Fibroblast of skin of right biceps (primary cell): Measurements from ENCODE around the gene KMT2B.

Experiments
- DNase-seq: peaks from one replicate; pipeline ENCODE4 v3.0.0-alpha.2; 2013

KMT2B gene

DNA sequence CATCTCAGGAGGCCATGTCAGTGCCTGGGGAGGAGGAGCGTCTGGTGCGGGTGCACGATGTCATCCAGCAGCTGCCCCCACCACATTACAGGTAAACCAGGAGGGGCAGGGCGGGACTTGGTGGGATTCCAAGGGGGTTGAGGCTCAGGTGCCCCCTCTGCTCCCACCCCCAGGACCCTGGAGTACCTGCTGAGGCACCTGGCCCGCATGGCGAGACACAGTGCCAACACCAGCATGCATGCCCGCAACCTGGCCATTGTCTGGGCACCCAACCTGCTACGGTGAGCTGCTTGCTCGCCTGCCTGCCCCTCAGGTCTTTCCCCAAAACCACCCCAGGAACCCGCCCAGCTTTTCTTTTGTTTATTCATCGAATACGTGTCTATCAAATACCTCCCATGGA lies 64.8 kb downstream of the KMT2B start:
- DNase-seq, result no peak

DNA sequence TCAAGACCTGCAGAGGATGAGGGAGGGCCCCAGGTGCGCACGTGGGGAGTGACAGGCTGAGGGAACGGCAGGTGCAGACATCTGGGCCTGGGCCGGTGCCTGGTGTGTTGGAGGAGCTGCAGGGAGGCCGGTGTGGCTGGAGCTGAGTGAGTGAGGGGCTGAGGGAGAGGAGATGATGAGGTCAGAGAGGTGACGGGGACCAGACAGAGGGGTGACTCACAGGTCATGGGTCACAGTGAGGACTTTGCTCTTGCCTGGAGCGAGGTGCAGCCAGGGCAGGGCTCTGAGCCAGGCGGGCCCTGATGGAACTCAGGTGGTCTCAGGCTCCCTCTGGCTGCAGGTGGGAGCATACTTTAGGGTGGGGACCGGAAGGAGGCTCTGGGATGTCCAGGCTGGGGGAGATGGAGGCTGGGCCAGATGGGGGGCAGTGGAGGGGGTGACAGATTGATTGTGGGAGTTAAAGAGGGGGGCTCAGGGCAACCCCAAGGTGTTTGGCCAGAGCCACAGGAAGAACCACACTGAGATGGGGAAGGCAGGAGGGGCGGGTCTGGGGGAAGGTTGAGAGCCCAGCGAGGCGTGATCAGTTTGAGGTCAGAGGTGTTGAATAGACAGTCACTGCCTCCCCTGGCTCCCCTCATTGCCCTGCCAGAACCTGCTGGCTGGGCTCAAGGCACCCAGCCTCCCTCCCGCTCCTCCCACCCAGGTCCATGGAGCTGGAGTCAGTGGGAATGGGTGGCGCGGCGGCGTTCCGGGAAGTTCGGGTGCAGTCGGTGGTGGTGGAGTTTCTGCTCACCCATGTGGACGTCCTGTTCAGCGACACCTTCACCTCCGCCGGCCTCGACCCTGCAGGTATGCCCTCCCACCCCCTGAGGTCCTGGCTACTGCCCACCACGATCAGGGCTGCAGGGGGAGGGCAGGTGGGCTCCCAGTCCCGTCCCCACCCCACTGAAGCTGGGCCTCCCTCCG lies 65.9 kb downstream of the KMT2B start:
- DNase-seq, result no peak

DNA sequence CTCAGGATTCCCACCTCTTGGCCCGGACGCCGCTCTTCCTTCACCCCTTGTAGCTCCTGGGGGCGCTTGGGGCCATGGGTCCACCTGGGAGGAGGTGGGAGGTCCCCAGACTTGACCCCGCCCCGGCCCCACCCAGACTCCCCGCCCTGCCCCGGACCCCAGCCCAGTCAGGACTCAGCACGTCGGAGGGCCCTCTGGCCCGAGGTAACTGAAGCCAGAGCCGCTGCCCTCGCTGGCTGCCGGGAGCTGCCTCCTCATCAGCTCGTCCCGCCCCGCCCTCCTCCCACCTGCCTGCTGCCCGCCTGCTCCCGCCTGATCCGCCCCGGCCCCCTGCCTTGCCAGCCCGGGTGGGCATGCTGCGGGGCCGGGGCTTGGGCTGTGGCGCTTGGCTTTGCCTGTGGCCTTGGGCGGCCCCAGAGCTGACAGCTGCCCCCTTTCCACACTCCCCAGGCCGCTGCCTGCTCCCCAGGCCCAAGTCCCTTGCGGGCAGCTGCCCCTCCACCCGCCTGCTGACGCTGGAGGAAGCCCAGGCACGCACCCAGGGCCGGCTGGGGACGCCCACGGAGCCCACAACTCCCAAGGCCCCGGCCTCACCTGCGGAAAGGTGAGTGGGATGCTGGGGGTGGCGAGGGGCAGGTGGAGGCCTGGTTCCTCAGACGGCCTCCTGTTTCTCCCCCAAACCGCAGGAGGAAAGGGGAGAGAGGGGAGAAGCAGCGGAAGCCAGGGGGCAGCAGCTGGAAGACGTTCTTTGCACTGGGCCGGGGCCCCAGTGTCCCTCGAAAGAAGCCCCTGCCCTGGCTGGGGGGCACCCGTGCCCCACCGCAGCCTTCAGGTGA lies 66.9 kb downstream of the KMT2B start:
- DNase-seq, result no peak

DNA sequence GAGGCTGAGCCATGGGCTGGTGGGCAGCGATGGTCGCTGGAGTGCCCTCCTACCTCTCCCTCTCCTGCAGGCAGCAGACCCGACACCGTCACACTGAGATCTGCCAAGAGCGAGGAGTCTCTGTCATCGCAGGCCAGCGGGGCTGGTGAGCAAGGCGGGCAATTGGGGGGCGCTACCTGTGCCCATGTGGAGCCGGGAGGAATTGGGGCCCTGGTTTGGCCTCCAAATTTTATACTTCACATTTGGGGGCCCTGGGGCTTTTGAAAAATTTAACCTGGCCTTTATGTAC lies 67.5 kb downstream of the KMT2B start:
- DNase-seq, result no peak

DNA sequence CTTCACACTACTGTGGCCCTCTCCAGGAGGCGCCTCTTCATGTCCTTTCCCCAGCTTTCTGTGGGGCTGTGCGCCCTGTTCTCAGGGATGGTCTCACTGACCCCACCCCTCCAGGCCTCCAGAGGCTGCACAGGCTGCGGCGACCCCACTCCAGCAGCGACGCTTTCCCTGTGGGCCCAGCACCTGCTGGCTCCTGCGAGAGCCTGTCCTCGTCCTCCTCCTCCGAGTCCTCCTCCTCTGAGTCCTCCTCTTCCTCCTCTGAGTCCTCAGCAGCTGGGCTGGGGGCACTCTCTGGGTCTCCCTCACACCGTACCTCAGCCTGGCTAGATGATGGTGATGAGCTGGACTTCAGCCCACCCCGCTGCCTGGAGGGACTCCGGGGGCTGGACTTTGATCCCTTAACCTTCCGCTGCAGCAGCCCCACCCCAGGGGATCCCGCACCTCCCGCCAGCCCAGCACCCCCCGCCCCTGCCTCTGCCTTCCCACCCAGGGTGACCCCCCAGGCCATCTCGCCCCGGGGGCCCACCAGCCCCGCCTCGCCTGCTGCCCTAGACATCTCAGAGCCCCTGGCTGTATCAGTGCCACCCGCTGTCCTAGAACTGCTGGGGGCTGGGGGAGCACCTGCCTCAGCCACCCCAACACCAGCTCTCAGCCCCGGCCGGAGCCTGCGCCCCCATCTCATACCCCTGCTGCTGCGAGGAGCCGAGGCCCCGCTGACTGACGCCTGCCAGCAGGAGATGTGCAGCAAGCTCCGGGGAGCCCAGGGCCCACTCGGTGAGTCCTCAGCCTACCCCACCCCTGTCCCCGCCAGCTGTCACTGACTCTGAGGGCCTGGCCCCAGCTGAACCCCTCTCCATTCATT lies 68.7 kb downstream of the KMT2B start:
- no peak for DNase-seq

DNA sequence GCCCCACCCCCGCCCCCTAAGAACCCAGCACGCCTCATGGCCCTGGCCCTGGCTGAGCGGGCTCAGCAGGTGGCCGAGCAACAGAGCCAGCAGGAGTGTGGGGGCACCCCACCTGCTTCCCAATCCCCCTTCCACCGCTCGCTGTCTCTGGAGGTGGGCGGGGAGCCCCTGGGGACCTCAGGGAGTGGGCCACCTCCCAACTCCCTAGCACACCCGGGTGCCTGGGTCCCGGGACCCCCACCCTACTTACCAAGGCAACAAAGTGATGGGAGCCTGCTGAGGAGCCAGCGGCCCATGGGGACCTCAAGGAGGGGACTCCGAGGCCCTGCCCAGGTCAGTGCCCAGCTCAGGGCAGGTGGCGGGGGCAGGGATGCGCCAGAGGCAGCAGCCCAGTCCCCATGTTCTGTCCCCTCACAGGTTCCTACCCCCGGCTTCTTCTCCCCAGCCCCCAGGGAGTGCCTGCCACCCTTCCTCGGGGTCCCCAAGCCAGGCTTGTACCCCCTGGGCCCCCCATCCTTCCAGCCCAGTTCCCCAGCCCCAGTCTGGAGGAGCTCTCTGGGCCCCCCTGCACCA lies 69.5 kb downstream of the KMT2B start:
- no peak for DNase-seq
